Activated naive CD8-positive, alpha-beta T cell treated with anti-CD3 and anti-CD28 coated beads for 36 hours (primary cell): ENCODE measurements around the gene C1S. TPM values are rescaled to one million over a fixed set of nuclear protein-coding genes. Genes with fewer than 3 reads are reported as not detected.
"Not testable (repeated sequence)": the region's sequence is repeated elsewhere in the genome, so short reads cannot be mapped to it uniquely, and the experiment has no call there.

Experiments
- DNase-seq: peaks from one replicate; pipeline ENCODE4 v3.0.0; 2021
- H3K27ac Mint-ChIP-seq: one replicate; pipeline ENCODE4 v1.8.0; 2022; ENCODE audit warnings: mild to moderate bottlenecking, moderate library complexity, mixed read lengths
- H3K27me3 Mint-ChIP-seq: one replicate; pipeline ENCODE4 v1.8.0; 2022; ENCODE audit warnings: mild to moderate bottlenecking, mixed read lengths
- H3K36me3 Mint-ChIP-seq: one replicate; pipeline ENCODE4 v1.8.0; 2021; ENCODE audit warnings: mild to moderate bottlenecking, mixed read lengths
- H3K4me1 Mint-ChIP-seq: one replicate; pipeline ENCODE4 v1.8.0; 2021; ENCODE audit warnings: mixed read lengths
- H3K4me3 Mint-ChIP-seq: one replicate; pipeline ENCODE4 v1.8.0; 2022; ENCODE audit warnings: mild to moderate bottlenecking, moderate library complexity, mixed read lengths
- H3K9me3 Mint-ChIP-seq: one replicate; pipeline ENCODE4 v1.8.0; 2022; ENCODE audit warnings: mixed read lengths
- total RNA-seq, 2 experiments: library from RNA; stranded (reverse); gene quantifications; one replicate each; pipeline ENCODE4 v1.2.3, GENCODE V29; 2021

Gene C1S
- total RNA-seq, 2 experiments from 2014 or later = 0.47 to 0.66 TPM

- H3K4me3 Mint-ChIP-seq = no peak overlapping the region
- H3K9me3 Mint-ChIP-seq = no peaks in the 10 kb centered on the region
- H3K27ac Mint-ChIP-seq = no peak overlapping the region
- no peak for DNase-seq
- no peaks in the 10 kb centered on the region for H3K27me3 Mint-ChIP-seq
- peaks cover 6% of the 10 kb centered on the region for H3K36me3 Mint-ChIP-seq
- peaks cover 7% of the 10 kb centered on the region for H3K4me1 Mint-ChIP-seq
Measured at GRCh38 chr12:7100239-7100638, 39.7 kb downstream of the C1S start.

- Mint-ChIP-seq H3K4me1 (peaks cover 7% of the 10 kb centered on the region), H3K9me3 (peaks cover 8% of the 10 kb centered on the region), H3K27ac (peak overlapping the region; percentile 26), H3K36me3 (peaks cover 14% of the 10 kb centered on the region), H3K4me3 (no peak overlapping the region), H3K27me3 (no peaks in the 10 kb centered on the region)
- DNase-seq = no peak
Measured at GRCh38 chr12:7101047-7101693, 40.7 kb downstream of the C1S start.

GRCh38 chr12:7101694-7102131 lies 41.2 kb downstream of the C1S start:
- H3K36me3 Mint-ChIP-seq = peaks cover 19% of the 10 kb centered on the region
- H3K9me3 Mint-ChIP-seq = peaks cover 14% of the 10 kb centered on the region
- no peaks in the 10 kb centered on the region for H3K27me3 Mint-ChIP-seq
- H3K4me3 Mint-ChIP-seq = no peak overlapping the region
- no peak for DNase-seq
- peaks cover 11% of the 10 kb centered on the region for H3K4me1 Mint-ChIP-seq
- no peak overlapping the region for H3K27ac Mint-ChIP-seq

GRCh38 chr12:7102582-7102981 lies 42.1 kb downstream of the C1S start:
- Mint-ChIP-seq H3K27ac (peak overlapping the region; percentile 12), H3K4me3 (no peak overlapping the region), H3K4me1 (peaks cover 12% of the 10 kb centered on the region), H3K27me3 (no peaks in the 10 kb centered on the region), H3K9me3 (peaks cover 16% of the 10 kb centered on the region), H3K36me3 (peaks cover 23% of the 10 kb centered on the region)
- no peak for DNase-seq

- no peak for DNase-seq
- Mint-ChIP-seq H3K27ac (no peak overlapping the region), H3K4me1 (peaks cover 18% of the 10 kb centered on the region), H3K36me3 (peaks cover 28% of the 10 kb centered on the region), H3K27me3 (no peaks in the 10 kb centered on the region), H3K4me3 (no peak overlapping the region), H3K9me3 (peaks cover 16% of the 10 kb centered on the region)
Measured at GRCh38 chr12:7103837-7104584, 43.5 kb downstream of the C1S start.

GRCh38 chr12:7106082-7106481 lies 45.6 kb downstream of the C1S start:
- no peak overlapping the region for H3K4me3 Mint-ChIP-seq
- peaks cover 25% of the 10 kb centered on the region for H3K36me3 Mint-ChIP-seq
- no peak for DNase-seq
- H3K27ac Mint-ChIP-seq = no peak overlapping the region
- H3K4me1 Mint-ChIP-seq = peaks cover 28% of the 10 kb centered on the region
- H3K9me3 Mint-ChIP-seq = peaks cover 16% of the 10 kb centered on the region
- no peaks in the 10 kb centered on the region for H3K27me3 Mint-ChIP-seq

GRCh38 chr12:7107181-7107580 lies 46.7 kb downstream of the C1S start:
- Mint-ChIP-seq H3K36me3 (peaks cover 25% of the 10 kb centered on the region), H3K4me1 (peaks cover 28% of the 10 kb centered on the region), H3K9me3 (peaks cover 16% of the 10 kb centered on the region)
- H3K27me3 Mint-ChIP-seq, DNase-seq, H3K4me3 Mint-ChIP-seq, H3K27ac Mint-ChIP-seq: not testable (repeated sequence)

GRCh38 chr12:7107636-7108002 lies 47.1 kb downstream of the C1S start:
- H3K4me3 Mint-ChIP-seq = peak overlapping the region; percentile 95
- H3K4me1 Mint-ChIP-seq = peaks cover 26% of the 10 kb centered on the region
- no peaks in the 10 kb centered on the region for H3K27me3 Mint-ChIP-seq
- peaks cover 25% of the 10 kb centered on the region for H3K36me3 Mint-ChIP-seq
- H3K27ac Mint-ChIP-seq = peak overlapping the region; percentile 94
- DNase-seq = no peak
- peaks cover 16% of the 10 kb centered on the region for H3K9me3 Mint-ChIP-seq

- Mint-ChIP-seq H3K27me3 (no peaks in the 10 kb centered on the region), H3K36me3 (peaks cover 25% of the 10 kb centered on the region), H3K4me3 (peak overlapping the region; percentile 95), H3K4me1 (peaks cover 26% of the 10 kb centered on the region), H3K9me3 (peaks cover 16% of the 10 kb centered on the region), H3K27ac (peak overlapping the region; percentile 94)
- peak; percentile 86 for DNase-seq
Measured at GRCh38 chr12:7108003-7108795, 47.7 kb downstream of the C1S start.

GRCh38 chr12:7108796-7109571 lies 48.5 kb downstream of the C1S start, which contains the start of gene C1RL:
Gene C1RL, minus strand, starts transcription at chr12:7109214. Its CDS starts 34 bp downstream, at chr12:7109180.
- Mint-ChIP-seq H3K4me1 (peaks cover 27% of the 10 kb centered on the region), H3K27me3 (no peaks in the 10 kb centered on the region), H3K4me3 (peak within 1 kb of the TSS; percentile 95), H3K36me3 (peaks cover 28% of the 10 kb centered on the region), H3K27ac (peak within 1 kb of the TSS; percentile 94), H3K9me3 (peaks cover 16% of the 10 kb centered on the region)
- peak; percentile 79 for DNase-seq

GRCh38 chr12:7109572-7109920 lies 49.0 kb downstream of the C1S start:
- Mint-ChIP-seq H3K27ac (peak overlapping the region; percentile 94), H3K4me3 (peak overlapping the region; percentile 95), H3K36me3 (peaks cover 28% of the 10 kb centered on the region), H3K9me3 (peaks cover 16% of the 10 kb centered on the region), H3K4me1 (peaks cover 26% of the 10 kb centered on the region), H3K27me3 (no peaks in the 10 kb centered on the region)
- no peak for DNase-seq

GRCh38 chr12:7110661-7111060 lies 50.1 kb downstream of the C1S start:
- Mint-ChIP-seq H3K9me3 (peaks cover 13% of the 10 kb centered on the region), H3K4me3 (no peak overlapping the region), H3K36me3 (peaks cover 21% of the 10 kb centered on the region), H3K27ac (no peak overlapping the region), H3K27me3 (no peaks in the 10 kb centered on the region), H3K4me1 (peaks cover 26% of the 10 kb centered on the region)
- DNase-seq = no peak

GRCh38 chr12:7112041-7112440 lies 51.5 kb downstream of the C1S start:
- Mint-ChIP-seq H3K36me3 (peaks cover 9% of the 10 kb centered on the region), H3K9me3 (no peaks in the 10 kb centered on the region), H3K27me3 (no peaks in the 10 kb centered on the region), H3K4me1 (peaks cover 22% of the 10 kb centered on the region), H3K4me3 (no peak overlapping the region), H3K27ac (no peak overlapping the region)
- no peak for DNase-seq

GRCh38 chr12:7113389-7113871 lies 52.9 kb downstream of the C1S start:
- peak; percentile 21 for DNase-seq
- no peaks in the 10 kb centered on the region for H3K27me3 Mint-ChIP-seq
- peaks cover 14% of the 10 kb centered on the region for H3K4me1 Mint-ChIP-seq
- no peak overlapping the region for H3K27ac Mint-ChIP-seq
- no peaks in the 10 kb centered on the region for H3K9me3 Mint-ChIP-seq
- H3K4me3 Mint-ChIP-seq = no peak overlapping the region
- peaks cover 2% of the 10 kb centered on the region for H3K36me3 Mint-ChIP-seq
